Medulla oblongata (tissue), 1 donor: Measurements from ENCODE around the gene MARK2.

ENCODE experiments used
- DNase-seq: peaks from one replicate; pipeline ENCODE4 v3.0.0-alpha.2; 2015; ENCODE audit errors: extremely low spot score

The MARK2 gene

DNA sequence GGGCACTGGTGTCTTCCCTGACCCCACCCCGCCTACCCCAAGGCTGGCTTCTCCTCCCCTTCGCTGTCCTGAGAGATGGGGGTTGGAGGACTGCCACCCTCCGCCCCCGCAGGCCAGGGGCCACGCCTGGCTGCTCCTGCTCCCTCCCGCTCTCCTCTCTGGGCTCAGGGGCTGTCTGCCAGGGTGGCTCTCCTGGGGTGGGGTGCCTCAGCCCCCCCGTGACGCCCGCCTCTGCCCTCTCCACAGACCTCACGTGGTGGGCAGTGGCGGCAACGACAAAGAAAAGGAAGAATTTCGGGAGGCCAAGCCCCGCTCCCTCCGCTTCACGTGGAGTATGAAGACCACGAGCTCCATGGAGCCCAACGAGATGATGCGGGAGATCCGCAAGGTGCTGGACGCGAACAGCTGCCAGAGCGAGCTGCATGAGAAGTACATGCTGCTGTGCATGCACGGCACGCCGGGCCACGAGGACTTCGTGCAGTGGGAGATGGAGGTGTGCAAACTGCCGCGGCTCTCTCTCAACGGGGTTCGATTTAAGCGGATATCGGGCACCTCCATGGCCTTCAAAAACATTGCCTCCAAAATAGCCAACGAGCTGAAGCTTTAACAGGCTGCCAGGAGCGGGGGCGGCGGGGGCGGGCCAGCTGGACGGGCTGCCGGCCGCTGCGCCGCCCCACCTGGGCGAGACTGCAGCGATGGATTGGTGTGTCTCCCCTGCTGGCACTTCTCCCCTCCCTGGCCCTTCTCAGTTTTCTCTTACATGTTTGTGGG is 69.9 kb downstream of the MARK2 start:
- DNase-seq: peak; percentile 22

DNA sequence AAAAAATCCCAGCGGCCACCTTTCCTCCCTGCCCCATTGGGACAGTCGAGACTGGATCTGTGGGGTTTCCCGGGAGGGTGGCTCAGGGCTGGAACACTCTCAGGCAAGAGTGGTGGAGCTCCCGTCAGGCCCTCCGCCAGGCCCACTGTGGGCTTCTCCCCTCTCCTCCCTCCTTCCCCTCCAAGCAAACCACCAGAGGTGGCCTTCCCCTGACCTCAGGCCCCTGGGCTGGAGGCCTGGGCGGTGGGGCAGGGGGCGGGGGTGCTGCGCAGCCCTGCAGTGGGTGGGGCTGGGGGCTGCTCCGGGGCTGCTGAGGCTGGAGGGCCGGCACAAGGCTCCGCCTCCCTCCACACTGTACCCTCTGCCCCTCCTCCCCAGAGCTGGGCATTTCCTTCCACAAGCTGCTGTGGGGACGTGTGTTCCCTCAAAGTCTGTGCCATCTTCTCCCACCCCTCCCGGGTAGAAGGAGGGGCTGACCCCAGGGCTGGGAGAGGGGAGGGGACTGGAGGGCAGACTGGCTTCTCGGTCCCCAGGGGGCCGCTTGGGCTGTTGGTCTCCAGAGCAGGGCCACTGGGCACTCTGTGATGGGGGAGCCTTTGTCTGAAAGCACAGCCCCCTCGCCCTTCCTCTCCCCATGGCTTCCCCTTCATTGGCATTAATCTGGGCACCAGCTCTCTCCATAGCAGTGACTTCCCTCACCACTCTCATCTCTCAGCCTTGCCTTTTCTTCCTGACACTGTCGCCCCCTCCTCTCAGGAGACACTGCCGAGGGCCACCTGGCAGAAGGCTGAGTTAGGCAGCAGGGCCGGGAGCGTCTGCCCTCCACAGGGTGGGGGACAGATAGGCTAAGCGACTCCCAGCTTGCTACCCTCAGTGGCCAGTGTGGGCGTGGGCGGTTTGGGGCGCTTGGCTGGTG is 70.9 kb downstream of the MARK2 start:
- DNase-seq: no peak

DNA sequence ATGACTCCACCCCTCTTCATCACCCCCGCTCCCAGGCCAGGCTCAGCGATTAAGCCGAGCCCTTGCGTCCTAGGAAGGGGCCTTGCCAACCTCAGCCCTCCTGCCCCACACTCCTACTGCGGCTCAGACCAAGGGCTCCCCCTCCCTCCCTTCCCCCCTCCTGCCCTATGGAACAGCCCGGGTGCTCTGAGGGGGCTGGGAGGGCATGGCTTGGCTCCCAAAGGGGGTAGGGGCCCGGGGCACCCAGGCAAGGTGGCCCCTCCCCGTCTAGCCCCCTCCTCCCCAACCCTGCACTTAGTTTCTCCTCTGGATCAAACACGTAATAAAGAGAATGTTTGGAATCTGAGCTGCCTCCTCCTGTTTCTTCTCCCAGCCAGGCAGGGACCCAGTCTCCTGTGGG is 71.8 kb downstream of the MARK2 start:
- DNase-seq: no peak

DNA sequence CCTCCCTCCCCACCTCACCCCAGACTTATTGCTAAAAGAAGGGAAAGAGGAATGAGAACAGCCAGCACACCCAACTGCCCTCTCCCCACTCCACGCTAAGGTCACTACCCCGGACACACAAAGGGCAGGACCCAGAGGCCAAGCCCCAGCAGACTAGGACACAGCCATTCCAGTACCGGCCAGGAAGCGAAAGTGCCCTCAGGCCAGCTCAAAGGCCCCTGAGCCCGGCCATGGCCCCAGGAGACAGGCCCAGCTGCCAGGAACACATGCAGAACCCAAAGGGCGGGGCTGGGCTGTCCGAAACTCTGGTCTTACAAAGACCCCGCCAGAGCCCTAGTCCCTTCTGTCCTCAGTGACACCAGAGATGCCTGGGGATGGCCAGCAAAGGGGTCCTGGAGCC is 72.5 kb downstream of the MARK2 start:
- no peak for DNase-seq

DNA sequence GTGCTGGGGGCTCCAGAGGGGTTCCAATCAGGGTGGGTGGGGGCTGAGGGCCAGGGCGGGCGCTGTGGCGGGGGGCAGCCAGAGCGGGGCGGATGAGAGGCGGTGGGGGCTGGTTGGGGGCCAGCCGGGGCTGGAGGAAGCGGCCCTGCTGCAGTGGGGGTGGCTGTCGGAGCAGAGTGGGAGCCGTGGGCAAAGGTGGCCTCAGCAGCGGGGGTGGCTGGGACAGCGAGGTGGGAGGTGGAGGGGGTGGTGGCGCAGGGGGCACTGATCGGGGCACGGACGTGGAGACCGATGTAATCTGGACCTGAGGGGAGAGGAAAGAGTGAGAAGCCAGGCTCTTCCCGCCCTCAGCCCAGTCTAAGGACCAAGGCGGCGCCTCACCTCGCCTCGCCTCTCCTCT is 73.0 kb downstream of the MARK2 start:
- no peak for DNase-seq

DNA sequence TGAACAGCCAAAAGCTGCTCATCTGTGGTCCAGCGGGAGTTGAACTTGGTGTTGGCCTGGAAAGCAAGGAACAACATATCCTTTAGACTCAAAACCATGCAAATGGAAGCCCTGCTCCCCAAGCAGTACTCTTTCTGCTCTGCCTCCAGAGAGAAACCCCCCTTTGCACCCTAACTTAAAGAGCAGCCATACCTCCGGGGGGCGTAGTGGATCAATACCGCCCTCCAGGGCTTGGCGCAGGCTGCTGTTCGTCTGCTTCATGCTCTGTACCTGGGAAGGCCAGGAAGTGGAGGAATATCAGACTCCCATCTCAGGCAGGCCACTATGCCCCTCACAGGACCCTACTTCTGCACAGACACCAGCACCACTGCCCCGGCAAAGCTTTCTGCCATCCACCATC is 73.8 kb downstream of the MARK2 start:
- no peak for DNase-seq

DNA sequence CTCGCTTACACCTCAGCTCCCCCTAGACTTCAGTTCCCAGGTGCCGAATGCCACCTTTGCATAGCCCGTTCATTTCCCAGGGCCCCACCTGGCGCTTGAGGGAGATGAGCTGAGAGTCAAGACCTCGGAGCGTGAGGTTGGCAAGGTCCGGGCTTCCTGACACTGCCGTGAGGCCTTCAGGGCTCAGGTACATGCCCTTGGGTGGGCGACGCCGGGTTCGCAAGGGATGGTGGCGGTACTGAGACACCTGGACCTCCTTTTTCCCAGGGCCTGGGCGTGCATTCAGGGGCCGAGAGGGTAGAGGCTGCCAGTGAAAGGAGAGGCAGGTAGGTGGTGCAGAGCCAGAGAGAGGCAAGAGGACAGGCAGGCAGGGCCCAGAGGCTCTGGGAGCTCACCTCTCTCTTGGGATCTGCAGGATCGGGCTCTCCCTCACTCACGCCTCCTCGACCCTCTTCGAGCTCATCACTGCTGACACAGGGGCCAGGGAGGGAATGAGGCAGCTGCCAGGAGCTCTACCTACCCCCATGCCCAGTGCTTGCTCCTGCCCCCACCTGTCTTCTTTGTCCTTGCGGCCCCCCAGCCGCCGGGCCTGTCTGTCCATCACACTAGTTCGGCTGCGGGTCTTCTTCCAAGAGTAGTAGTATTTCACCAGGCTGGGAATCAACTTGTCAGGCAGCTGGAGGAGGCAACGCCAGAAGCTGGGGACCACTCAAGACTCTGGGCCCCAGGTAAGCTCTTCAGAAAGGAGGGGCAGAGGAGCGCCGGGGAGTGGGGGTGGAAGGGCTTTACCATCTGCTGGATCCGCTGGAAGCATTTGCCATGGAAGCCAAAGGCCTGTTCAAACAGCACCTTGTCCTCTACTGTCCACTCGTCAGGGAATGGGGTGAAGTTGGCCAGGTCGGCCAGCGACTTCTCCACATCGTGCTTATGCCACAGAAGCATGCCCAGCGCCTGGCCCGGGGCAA is 75.2 kb downstream of the MARK2 start:
- no peak for DNase-seq

DNA sequence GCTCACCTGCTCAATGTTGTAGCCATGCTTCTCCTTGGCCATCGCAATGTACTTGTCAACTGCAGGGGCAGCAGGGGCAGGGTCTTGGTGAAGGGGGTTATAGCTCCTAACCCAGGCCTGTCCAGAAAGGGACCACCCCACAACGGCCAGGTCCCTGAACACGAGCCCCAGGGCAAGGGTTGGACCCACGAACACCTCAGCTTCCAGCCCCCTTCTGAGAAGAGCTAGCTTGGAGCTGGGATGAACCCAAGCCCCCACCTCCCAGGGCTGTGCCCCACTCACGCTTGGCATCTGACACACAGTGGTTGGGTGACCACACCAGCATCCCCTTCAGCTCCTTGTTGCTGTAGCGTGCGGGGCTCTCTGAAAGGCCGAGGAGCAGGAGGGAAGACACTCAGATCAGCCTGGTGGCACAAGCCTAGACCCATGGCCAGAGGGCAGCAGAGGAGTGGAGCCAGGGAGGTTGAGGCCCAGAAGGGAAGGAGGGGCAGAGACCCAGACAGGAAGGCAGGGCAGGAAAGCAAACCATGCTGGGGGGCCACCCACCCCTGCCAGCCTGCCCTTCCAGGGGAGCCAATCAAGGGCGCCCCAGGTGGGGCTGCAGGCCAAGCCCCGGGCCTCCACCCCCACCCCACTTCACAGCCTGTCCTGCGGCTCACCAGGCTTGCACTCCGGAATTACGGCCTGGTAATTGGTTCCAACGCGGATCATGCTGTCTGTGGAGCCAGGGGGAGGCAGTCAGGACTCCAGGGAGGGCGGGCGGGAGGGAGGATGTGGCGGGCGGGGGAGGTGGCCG is 76.2 kb downstream of the MARK2 start:
- no peak for DNase-seq

DNA sequence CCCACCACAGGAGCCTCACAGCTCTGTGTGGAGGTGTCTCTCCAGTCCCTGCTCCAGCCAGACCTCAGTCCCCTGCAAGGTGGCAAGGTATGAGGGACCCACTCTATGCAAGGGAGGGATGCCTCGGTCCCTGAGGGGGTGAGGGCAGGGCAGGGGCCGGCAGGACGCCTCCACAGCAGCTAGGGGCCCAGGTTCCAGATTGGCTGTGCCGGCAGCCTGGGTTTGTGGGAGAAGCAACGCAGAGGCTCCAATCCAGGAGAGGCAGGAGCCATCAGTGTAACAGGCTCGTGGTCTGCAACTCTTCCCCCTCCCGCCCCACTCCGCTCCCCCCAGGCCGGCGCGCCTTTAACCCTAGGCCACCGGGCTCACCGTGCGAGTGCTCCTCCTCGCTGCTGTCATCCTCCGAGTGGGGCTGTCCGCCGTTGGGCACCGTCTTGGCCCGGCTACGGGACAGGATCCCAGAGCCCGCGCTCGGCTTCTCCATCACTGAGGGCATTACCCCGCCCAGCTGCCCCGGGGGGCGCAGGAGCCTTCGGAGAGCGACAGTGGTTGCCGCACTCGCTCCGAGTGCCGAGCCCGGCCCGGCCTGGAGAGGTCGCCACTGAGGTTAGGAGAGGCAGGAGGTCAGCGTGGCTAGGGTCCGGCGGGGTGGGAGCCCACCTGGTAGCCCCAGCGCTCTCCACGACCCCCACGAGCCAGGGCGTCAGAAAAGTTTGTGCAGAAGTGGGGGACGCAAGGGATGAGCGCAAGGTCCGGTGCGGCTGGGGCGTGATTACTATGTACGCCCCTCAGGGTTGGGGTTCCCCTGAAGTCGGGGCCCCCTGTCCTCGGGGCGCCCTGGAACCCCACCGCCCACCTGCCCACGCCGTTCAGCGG is 77.3 kb downstream of the MARK2 start:
- peak; percentile 33 for DNase-seq

DNA sequence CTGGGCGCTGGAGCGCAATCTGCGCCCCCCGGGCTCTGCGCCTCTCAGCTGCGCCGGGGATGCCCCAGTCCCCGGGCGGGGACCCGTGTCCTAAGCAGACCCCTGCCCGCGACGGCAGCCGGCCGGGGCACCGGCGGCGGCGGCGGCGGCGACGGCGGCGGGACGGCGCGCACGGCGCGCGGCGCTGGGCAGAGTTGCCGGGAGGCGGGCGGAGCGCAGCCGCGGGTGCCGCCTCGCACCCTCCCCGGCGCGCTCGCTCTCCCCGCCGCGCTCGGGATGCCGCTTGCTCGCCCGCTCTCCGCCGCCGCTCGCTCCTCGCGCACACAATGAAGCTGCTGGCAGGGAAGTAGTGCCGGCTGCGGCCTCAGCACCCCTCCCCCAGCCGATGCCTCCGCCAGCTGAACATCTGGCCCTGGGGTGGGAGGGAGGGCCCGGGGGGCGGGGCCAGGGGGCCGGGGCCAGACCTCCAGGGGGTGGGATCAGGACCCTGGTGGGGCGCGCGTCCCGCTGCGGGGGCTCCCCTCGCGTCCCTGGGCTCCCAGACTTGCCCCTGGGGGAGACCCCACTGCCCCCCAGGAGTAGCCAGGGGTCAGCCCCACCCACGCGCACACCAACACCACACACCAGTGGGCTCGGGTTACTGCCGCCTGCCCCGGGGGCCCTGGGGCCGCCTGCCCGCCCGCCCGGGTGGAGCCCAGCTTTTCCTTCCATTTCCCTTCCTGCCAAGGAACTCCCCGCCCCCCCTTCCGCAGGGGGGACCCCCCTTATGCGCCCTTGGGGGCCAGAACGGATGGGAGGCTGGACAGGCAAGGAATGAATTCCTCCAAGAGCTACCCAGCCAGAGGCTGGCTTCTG is 78.2 kb downstream of the MARK2 start, which contains the start of gene RCOR2:
Gene RCOR2 (minus strand): TSS at position 328 of the 855 bp plus-strand sequence. CDS start 708 bp downstream, outside the sequence.
- peak; percentile 80 for DNase-seq

DNA sequence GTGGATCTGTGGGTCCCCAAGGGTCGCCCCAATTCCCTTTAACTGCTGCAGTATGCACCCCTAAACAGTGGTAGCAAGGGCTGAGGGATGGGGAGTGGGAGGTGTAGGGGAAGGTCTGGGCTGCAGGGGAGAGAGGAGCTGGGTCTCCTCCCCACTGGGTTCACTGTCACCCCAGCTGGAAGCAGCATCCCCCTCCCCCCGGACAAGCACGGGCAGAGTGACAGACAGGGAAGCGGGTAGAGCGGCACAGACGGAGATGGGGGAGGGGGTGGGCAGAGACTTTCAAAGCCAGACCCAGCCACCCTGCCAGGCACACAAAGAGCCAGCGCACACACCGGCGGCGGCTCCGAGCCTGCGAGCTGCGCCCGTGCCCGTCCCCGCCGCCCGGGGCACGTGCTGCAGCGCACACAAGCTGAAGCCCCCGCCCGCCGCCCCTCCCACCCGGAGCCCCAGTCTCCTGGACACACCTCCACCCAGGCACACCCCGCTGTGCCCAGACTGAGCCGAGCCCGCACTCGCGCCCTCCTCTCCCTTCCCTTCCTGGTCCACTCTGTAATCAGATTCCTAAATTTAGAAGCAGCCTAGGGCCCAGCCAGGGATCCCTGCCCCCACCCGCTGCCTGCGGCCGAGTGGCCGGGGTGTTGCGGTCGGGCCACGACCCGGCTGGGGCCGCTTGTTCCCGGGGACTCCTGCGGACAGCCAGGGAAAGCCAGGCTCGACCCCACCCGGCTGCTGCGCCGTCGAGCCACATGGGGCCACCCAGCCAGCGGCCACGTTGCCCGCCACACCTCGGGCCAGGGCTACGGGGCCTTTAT is 79.0 kb downstream of the MARK2 start:
- peak; percentile 78 for DNase-seq

DNA sequence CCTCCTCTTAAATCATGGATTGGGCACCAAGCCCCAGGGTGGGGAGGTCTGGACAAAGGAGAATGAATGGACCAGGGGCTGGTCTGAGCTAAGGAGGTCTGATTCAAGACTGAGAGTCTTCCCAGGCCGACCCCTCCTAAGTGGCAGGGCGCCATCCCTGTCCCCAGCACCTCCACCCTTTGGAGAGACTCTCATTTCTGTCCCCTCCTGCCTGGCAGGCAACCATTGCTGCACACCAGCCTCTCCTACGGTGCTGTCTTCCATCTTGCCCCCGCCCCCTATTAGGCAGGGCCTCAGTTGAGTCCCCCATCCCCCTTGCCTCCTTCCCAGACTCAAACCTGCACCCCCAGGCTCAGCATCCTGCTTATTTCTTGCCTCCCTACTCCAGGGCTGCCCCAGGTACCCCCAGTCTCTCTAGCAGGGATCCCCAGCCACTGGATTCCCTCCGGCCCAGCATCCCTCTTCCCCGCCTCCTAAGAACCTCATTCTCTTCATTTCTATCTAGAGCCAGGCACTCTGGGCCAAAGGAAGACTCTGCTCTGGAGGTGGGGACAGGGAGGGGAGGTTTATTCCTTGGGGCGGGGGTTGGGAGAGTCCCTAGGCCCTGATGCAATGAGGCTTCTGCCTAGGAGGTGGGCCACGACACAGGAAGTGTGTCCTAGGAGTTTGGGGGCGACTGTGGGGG is 79.7 kb downstream of the MARK2 start:
- DNase-seq: peak; percentile 34

DNA sequence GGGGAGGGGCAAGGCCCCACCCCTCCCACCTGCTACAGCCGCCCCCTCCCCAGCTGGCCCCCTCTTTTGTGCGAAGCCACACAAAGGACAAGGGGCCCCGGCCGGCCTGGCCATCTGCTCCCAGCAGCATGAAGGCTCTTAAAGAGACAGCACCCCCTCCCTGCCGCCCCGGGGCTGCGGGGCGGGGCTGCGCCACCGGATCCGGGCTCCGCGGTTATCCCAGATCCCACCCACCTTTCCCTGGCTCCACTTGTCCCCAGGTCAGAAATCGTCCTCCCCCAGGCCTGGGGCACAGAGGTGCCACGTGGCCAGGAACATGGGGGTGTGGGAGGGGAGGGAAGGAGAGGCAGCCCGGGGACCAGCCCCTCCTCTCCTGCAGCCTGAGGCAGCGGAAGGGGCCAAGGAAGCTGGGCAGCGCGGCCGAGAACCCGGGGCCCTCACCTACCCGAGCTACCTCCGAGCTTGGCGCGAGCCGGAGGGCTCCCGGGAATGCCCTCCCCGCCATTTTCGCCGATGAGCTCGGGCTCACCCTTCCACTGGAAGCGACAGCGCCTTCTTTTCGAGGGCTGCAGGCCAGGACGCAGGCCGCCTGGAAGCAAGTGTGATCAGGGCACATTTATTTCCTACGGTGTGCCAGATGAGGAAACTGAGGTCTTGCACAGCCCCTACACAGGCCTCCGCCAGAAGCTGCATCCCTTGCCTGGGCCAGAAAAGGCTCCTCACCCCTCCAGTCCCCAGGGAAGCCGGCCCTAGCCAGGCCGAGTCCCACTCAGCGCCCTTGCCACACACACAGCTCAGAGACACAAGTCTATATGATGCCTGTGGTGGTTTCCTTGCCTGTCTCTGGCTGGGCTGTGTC is 80.6 kb downstream of the MARK2 start:
- peak; percentile 55 for DNase-seq

DNA sequence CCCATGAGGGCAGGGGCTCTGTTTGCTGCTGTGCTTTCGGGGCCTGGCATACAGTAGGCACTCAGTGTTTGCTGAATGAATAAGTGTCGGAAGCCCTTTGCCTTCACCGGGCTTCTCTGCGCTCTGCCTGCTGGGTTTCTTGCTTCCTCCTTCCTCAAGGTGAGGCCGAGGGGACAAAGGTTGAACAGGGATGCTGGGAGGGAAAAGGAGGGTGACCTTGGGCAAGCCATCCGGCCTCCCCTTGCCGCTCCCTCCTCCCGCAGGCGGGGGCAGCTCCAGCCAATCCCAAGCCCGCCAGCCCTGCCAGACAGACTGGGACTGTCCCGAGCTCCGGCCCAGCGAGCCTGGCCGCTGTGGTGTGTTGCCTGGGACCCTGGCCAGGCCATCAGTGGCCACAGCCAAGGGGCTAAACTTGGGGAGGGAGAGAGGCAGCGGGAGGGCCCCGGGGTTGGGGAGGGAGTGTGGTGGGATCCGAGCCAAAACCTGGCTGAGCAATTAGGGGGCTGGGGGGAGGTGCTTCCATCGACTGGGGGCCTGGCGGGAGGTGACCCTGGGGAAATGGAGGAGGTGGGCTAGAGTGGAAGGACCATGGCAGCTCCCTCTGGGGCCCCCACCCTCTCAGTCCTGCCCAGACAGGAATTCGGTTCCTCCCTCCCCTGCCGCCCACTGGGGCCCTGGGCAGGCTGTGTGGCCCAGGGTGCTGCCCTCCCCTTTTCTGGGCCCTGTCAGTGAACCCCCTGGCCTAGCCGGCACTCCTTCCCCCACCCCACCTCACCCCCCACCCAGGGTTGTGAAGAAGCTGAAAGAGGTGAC is 81.4 kb downstream of the MARK2 start:
- DNase-seq: peak; percentile 83

DNA sequence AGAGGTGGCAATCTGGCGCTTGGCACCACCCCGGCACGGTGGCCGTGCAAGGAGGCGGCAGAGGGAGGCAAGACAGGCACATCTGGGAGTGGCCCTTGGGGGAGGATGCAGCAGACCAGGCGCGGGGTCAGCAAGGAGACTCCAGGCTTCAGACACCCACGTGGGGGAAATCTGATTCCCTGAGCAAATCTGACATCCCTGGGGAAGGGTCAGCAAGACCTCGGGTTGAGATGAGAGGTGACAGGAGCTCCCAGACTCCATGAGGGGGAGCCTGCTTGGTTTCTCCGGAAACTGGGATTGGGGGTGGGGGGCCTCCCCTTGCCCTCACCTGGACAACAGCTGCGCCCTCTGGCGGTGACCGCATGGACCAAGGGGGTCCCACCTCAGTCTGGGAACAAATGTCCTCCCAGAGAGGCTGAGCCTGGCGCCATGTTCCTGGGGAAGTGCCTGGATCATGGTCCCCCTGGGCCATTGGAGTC is 82.1 kb downstream of the MARK2 start:
- no peak for DNase-seq
